SW 1271 (cell line): ENCODE data around the gene MEG3.
"Not testable (repeated sequence)": the region's sequence is repeated elsewhere in the genome, so short reads cannot be mapped to it uniquely, and the experiment has no call there.

Source experiments
- DNase-seq, 2 experiments: peaks; one replicate each; lab custom pipeline; 2025; lab: John Stamatoyannopoulos, UW

The MEG3 gene

GRCh38 chr14:100815478-100816285, 10.2 kb upstream of the MEG3 start:
- DNase-seq: no peak

- DNase-seq: no peak
Observed at GRCh38 chr14:100816286-100816949, 9.5 kb upstream of the MEG3 start.

- no peak for DNase-seq
Observed at GRCh38 chr14:100816950-100817901, 8.7 kb upstream of the MEG3 start.

GRCh38 chr14:100818221-100818699, 7.7 kb upstream of the MEG3 start:
- no peak for DNase-seq

- DNase-seq: not testable (repeated sequence)
Observed at GRCh38 chr14:100818923-100819322, 7.0 kb upstream of the MEG3 start.

GRCh38 chr14:100819453-100819828, 6.5 kb upstream of the MEG3 start:
- no peak for DNase-seq

- no peak for DNase-seq
Observed at GRCh38 chr14:100819829-100820475, 6.0 kb upstream of the MEG3 start.

GRCh38 chr14:100820957-100821356, 5.0 kb upstream of the MEG3 start:
- DNase-seq: no peak

GRCh38 chr14:100822013-100822412, 3.9 kb upstream of the MEG3 start:
- DNase-seq: no peak

- DNase-seq: no peak
Observed at GRCh38 chr14:100822532-100823296, 3.2 kb upstream of the MEG3 start.

GRCh38 chr14:100823413-100824080, 2.4 kb upstream of the MEG3 start:
- DNase-seq: no peak

- DNase-seq: no peak
Observed at GRCh38 chr14:100824091-100824551, 1.8 kb upstream of the MEG3 start.

GRCh38 chr14:100824901-100825712, 811 bp upstream of the MEG3 start:
- DNase-seq: no peak

- DNase-seq: no peak
Observed at GRCh38 chr14:100826391-100827100, 628 bp downstream of the MEG3 start.

- no peak for DNase-seq
Observed at GRCh38 chr14:100827101-100828021, 1.4 kb downstream of the MEG3 start.

GRCh38 chr14:100828031-100828769, 2.3 kb downstream of the MEG3 start:
- no peak for DNase-seq

- DNase-seq: no peak
Observed at GRCh38 chr14:100830681-100831080, 4.8 kb downstream of the MEG3 start.
